Measurements from ENCODE around the gene XYLT1.

XYLT1 gene

DNA sequence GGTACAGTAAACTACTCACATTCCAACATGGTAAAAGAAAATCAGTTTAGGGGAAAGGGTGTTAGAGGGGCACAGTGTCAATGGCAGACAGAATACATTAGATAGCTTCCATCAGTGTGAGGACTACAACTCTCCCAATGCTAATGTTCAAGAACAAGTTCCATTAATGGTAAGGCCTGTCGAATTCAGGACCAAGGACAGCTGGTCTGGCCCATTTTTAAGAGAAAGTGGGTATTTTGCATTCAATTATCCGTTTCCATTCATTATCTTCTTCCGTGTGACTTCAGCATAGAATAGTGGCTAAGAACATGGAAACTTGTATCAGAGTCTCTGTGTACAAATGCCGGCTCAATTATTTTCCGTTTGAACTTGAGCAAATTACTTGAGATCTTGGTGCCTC lies 98.4 kb downstream of the XYLT1 start:
- no peak for DNase-seq (ENCODE audit: low read depth)

GRCh38 chr16:17371299-17371698 lies 99.5 kb downstream of the XYLT1 start:
- DNase-seq (ENCODE audit: low read depth), result no peak

DNA sequence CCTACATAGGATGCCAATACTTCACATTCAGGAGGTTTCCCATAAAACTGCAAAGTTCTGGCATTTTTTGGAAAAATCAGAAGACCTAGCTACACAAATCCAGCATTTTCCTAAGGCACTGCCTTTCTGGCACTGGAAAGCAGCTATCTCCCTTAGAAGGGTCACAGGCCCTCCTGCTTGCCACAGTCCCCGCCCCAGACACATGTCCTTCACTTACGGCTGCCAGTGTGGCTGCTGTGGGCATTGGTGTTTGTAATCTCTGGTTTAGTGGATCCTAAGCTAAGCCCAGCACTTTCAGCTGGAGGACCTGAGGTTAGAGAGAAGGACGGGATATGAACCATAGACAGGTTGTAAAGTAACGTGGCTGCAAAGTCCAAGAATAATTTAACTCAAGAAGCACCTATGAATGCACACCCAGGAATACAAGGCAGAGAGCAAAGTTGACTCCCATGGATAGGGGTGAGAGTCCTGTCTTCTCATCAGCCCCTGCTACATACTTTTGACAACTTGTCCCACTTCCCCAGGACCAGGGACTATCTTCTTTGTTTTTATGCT lies 100.0 kb downstream of the XYLT1 start:
- no peak for DNase-seq (ENCODE audit: low read depth)

DNA sequence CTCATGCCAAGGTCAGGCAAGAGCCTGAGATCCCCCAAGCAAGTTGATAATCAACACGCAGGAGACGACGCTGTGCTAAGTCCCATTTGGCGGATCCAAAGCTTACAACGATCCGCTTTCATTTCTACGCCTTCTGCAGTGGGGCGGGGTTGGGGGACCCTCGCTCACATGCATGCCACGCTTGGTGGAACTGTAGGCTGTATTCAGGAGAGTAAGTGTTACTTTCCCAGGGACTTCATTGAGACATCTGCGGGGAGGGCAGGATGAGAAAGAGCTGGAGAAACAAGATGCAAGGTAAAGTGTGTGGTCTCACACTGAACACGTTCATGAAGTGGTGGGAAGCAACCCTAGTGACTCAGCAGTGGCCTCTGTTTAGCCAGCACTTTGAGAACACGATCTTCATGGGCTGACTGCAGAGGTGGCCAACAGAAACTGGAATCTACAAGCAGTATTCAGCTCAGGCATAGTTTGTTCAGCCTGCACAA lies 100.5 kb downstream of the XYLT1 start:
- no peak for DNase-seq (ENCODE audit: low read depth)

DNA sequence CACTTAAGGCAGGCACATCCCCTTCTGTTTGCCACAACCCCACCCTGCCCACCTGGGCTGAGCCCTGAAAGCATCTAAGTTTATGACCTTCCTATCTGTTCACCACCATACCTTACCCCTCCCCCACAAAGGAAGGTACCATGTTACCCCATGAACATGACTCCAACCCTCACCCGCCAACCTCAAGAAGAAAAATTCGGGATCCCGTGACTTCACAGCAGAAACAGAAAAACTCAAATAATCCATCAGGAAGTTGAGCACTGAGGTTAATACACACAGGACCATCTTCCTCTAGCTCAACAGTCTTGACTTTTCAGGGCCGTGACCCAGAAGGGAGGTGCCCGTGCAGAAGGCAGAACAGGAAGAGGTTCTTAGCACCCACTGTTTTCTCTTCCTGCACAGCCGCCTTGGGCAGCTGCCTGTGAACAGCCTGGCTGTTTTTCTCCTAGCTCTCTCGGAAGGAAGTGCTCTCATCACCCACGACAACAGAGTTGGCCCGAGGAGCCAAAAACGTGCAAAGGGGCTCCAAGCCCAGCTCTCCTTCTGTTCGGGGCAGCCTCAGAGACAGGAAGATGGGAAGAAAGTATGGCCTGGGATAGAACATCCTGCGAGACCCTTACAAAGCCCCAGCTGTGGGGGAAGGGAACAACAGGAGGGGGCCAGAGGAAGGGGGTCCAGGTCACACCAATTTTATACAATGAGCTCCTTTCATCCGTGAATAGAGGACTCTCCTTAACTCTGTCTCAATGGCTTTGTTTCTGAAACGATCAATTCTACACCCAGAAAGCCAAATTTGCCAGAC lies 101.1 kb downstream of the XYLT1 start:
- DNase-seq (ENCODE audit: low read depth), result no peak

- no peak for DNase-seq (ENCODE audit: low read depth)
Observed at GRCh38 chr16:17368951-17369350, 101.8 kb downstream of the XYLT1 start.

- DNase-seq (ENCODE audit: low read depth), result no peak
Observed at GRCh38 chr16:17368446-17368845, 102.3 kb downstream of the XYLT1 start.

DNA sequence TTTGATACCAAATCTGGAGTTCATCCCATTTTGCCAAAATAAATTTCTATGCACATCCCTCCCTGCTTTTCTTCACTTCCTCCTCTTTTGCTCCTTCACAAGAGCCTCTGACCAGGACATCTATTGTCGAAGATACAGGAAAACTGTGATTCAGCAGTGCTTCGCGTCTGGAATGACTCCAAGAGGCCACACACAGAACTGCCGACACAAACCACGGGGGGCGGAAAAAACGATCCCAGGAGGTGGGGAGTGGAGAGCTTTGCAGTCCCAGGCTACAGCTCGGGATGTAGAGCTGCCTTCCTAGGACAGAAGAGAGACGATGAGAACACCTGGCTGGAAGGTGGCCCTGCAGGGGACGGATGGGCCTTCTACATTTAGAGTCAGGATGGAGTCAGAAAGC lies 102.8 kb downstream of the XYLT1 start:
- DNase-seq (ENCODE audit: low read depth), result no peak

- no peak for DNase-seq (ENCODE audit: low read depth)
Observed at GRCh38 chr16:17367036-17367435, 103.7 kb downstream of the XYLT1 start.

DNA sequence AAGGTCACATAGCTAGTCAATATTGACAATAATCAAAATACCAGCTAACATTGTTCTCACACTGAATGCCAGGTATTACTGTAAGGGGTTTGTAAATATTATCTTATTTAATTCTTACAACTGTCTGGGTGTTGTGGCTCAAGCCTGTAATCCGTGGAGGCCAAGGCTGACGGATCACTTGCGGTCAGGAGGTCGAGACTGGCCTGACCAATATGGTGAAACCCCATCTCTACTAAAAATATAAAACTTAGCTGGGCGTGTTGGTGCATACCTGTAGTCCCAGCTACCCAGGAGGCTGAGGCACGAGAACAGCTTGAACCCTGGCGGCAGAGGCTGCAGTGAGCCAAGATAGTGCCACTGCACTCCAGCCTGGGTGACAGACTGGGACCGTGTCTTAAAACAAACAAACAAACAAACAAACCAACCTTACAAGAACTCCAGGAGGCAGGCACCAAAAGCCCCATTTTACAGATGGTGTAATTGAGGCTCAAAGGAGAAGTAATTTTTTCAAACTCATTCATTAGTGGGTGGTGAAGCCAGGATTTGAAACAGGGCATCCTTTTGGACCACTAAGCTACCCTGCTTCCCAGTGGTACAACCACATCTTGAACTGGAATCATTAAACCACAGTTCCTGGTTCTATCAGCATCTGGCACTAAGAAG lies 104.3 kb downstream of the XYLT1 start:
- DNase-seq (ENCODE audit: low read depth), result no peak

GRCh38 chr16:17365591-17366298 lies 105.0 kb downstream of the XYLT1 start:
- DNase-seq (ENCODE audit: low read depth), result no peak

DNA sequence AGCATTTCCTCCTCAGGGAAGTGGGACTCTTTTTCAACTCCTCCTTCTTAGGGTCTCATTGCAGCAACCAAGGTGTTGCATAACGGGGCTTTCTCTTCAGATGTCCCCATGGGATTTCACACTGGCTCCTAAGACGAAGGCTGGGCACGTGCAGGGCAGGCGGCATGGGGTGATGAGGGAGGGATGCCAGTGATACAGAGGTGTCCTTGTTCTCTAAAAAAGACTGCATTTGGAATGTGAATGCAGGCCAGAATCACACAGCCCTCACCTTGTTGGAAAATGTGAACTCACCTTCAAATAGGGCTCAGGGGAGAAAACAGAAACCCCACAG lies 105.6 kb downstream of the XYLT1 start:
- DNase-seq (ENCODE audit: low read depth), result no peak

DNA sequence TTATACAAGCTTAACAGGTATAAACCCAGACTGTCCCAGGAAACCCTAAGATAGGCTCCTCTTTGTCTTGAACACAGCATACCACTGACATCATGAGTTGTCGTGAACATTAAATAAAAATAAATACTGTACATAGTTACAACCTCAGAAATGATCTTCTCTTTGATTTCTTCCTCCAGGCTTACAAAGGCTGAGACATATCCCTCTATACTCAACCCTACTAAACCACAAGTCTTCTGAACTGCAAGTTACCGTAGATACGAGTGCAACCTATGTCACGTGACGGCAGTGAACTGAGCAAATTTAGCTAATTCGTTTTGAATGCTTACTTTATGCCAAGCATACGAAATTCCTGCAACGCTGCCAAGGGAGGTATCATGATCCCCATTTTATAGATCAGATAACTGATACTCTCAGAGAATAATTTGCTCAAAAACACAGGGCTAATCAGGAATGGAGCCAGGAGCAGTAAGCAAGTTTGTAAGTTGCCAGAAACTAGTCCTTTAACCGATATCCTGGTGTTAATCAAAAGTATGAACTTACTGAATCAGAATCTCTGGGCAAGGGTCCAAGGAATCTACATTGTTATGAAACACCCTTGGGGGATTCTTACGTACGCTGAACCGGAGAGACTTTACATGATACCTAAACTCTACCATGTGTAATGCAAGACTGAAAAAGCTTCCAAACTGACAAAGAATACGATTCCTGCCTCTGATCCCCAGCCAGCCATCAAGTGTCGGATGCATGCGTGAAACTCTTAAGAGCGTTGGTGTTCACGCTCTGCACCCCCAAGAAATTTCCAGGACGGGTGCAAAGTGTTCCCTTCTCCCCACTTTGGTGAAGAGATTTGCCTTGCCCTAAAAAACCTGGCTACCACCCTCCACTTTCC lies 106.2 kb downstream of the XYLT1 start:
- no peak for DNase-seq (ENCODE audit: low read depth)

DNA sequence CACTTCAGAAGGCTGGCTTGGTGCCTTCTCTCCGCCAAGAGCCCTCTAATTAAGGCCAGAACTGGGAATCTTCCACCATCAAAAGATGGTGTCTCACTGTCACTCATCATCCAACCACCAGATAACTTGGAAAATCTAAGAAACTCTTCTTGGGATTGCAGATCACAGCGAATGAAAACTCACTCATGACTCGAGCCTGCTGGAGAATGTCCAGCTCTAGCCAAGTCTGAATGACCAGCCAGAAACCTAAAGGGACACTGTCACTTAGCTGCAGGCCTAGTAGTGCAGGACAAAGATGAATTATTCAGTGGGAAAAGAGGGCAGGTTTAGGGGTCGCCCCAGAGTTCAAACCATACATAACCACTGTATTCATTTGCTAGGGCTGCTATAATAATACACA lies 107.8 kb downstream of the XYLT1 start:
- DNase-seq (ENCODE audit: low read depth), result no peak

DNA sequence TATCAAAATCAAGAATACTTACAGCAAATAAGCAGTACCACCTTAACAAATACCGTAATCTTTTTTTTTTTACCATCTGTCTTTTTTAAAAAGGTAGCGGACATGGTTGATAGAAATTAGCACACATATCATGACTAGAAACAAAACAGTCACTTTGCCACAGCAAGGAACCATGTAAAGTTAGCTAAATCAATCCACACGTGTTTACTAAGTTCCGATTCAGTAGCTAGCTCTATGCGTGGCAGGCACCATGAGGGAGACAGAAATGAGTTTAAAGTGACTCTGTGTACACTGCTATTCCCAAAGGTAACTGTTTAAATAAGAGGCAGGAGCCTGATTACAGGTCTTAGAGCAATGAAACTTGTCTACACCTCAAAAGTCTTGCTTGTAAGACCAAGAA lies 108.6 kb downstream of the XYLT1 start:
- no peak for DNase-seq (ENCODE audit: low read depth)

GRCh38 chr16:17360693-17361122 lies 110.1 kb downstream of the XYLT1 start:
- DNase-seq (ENCODE audit: low read depth), result no peak

DNA sequence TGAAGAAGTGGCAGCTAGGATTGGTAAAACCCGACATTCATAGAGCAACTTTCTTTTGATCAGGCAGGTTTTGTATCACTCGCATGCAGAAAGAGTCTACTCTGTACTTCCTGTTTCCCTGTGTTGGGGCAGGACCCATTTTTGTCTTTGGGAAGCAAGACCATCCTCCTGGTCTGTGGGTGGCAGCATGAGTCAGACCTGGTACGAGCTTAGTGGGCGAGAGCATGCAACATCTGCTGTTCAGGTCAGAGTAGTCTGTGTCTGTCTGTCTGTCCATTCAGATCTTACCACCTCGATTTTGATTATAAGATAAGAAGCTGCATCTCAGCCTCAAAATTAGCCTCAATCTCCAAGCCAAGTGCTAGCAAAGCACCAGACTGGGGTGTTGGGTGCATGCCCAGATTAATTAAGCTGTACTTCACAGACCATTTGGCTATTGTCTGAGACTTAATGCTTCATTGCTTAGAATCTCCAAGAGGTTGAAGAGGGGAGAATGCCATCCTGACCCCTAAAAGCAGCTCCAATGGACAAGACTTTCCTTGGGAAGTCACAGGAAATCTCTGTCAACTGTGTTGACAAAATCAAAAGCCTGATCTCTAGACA lies 110.9 kb downstream of the XYLT1 start:
- DNase-seq (ENCODE audit: low read depth), result no peak

GRCh38 chr16:17358846-17359245 lies 111.9 kb downstream of the XYLT1 start:
- no peak for DNase-seq (ENCODE audit: low read depth)

- no peak for DNase-seq (ENCODE audit: low read depth)
Observed at GRCh38 chr16:17358355-17358754, 112.4 kb downstream of the XYLT1 start.

DNA sequence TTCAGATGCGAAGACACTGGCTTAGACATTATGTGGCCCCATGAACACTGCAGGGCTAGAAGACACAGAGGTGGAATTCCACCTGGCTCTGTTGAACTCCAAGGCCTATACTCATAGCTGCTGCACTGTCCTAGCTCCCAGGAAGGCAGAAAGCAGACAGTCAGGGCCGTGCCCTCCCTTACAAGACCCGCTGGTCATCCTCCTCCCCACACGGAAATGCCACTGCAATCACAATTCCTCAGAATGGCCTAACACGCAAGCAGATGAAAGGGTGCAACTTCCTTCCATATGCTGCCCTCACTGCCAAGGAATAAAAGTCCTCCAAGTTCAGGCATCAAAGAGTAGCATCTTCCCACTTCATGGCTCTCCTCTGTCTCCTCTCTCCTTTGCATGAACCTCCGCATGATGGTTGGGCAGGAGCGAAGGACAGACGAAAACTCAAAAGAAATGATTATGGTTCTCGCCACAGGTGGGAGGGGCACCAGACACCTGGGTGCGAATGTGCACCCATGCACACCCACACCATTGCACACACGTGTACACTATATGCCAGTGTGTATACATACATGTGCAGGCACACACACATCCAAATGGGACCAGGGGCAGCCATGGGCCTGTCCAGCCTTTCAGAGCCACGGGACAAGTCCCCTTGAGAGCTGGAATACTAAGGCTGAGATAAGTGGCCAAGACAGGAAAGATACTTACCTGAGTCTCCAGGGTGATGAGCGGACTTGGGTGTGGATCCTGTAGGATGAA lies 113.3 kb downstream of the XYLT1 start:
- DNase-seq (ENCODE audit: low read depth), result no peak

All from stimulated activated CD8-positive, alpha-beta memory T cell treated with anti-CD3 and anti-CD28 coated beads, Interleukin-15, amount 100 ng/mL, for 24 hours (primary cell).